Loucy (cell line): Measurements from ENCODE around the gene KISS1.

Experiments used
- H2AFZ ChIP-seq: fragments of 200-600 bp; sonication (generic); 2 replicates; pipeline ENCODE4 v1.6.0; 2016; ENCODE audit warnings: antibody characterized with exemption, mild to moderate bottlenecking, low read length, moderate library complexity
- H3F3A ChIP-seq: fragments of 200-600 bp; 2 replicates; pipeline ENCODE4 v1.6.0; 2016; ENCODE audit warnings: antibody characterized with exemption, low read depth, mild to moderate bottlenecking
- H3K27me3 ChIP-seq: fragments of 200-600 bp; sonication (generic); 2 replicates; pipeline ENCODE4 v1.6.1; 2014; ENCODE audit warnings: low read length, mild to moderate bottlenecking; ENCODE audit not compliant: insufficient read depth, poor library complexity, severe bottlenecking
- H3K36me3 ChIP-seq: fragments of 200-600 bp; sonication (generic); 2 replicates; pipeline ENCODE4 v1.6.1; 2016; ENCODE audit warnings: low read length; ENCODE audit not compliant: insufficient read depth
- H3K4me1 ChIP-seq: fragments of 200-600 bp; sonication (generic); 2 replicates; pipeline ENCODE4 v1.5.1; 2014; ENCODE audit warnings: low read length, mild to moderate bottlenecking; ENCODE audit not compliant: insufficient read depth, poor library complexity, severe bottlenecking
- H3K4me2 ChIP-seq: fragments of 200-600 bp; sonication (generic); 2 replicates; pipeline ENCODE4 v1.6.0; 2014; ENCODE audit warnings: antibody characterized with exemption, low read length, low read depth, mild to moderate bottlenecking; ENCODE audit not compliant: poor library complexity, severe bottlenecking
- H3K4me3 ChIP-seq: fragments of 200-600 bp; sonication (generic); 2 replicates; pipeline ENCODE4 v1.5.1; 2014; ENCODE audit warnings: low read length, mild to moderate bottlenecking, mixed read lengths; ENCODE audit not compliant: poor library complexity, severe bottlenecking
- H3K79me2 ChIP-seq: fragments of 200-600 bp; sonication (generic); 2 replicates; pipeline ENCODE4 v1.6.1; 2014; ENCODE audit warnings: low read length; ENCODE audit not compliant: insufficient read depth
- H3K9ac ChIP-seq: fragments of 200-600 bp; sonication (generic); 2 replicates; pipeline ENCODE4 v1.6.0; 2014; ENCODE audit warnings: mild to moderate bottlenecking, low read depth, low read length, moderate library complexity; ENCODE audit not compliant: poor library complexity, severe bottlenecking
- H3K9me2 ChIP-seq: fragments of 200-600 bp; sonication (generic); replicated peaks from 2 replicates; pipeline ENCODE4 v1.6.1; 2016; ENCODE audit warnings: low read depth, low read length, mixed read lengths
- H3K9me3 ChIP-seq: fragments of 200-600 bp; sonication (generic); 2 replicates; pipeline ENCODE4 v1.6.1; 2014; ENCODE audit warnings: mild to moderate bottlenecking, antibody characterized with exemption, low read length, low read depth; ENCODE audit not compliant: insufficient read depth
- H4K20me1 ChIP-seq: fragments of 200-600 bp; sonication (generic); 2 replicates; pipeline ENCODE4 v1.6.0; 2014; ENCODE audit warnings: antibody characterized with exemption, low read length, mild to moderate bottlenecking; ENCODE audit not compliant: insufficient read depth, poor library complexity, severe bottlenecking
- CTCF ChIP-seq: fragments of 200-600 bp; sonication (generic); conservative IDR thresholded peaks from 2 replicates; pipeline ENCODE4 v1.5.1; 2014; ENCODE audit warnings: mild to moderate bottlenecking, antibody characterized with exemption, low read length
- EZH2phosphoT487 ChIP-seq: fragments of 200-600 bp; IDR thresholded peaks from 2 replicates; pipeline ENCODE4 v1.6.1; 2018; ENCODE audit warnings: antibody characterized with exemption, mild to moderate bottlenecking, moderate library complexity, borderline replicate concordance

KISS1 gene

DNA sequence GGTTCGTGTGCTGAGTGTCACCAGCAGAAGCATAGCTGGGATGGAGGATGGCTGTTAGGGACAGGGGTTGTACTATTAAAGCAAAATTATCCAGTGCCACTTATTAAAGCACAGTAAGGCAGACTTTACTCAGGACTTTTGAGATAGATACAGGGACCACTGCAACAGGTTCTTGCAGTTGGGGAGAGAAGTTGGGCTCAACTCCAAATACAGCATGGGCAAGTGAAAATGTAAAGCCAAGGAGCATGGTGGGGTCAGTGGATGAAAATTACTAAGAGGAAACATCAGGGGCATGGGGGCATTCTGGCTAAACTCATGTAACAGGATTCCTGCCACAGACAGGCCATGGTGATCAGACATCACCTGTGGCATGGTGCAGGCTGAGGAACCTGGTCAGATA lies 15.2 kb downstream of the KISS1 start:
- Histone ChIP-seq H3K36me3 (no peaks in the 10 kb centered on the region), H3K4me3 (no peak overlapping the region), H3F3A (no peaks in the 10 kb centered on the region), H3K4me1 (peaks cover 7% of the 10 kb centered on the region), H4K20me1 (no peaks in the 10 kb centered on the region), H3K9ac (no peak overlapping the region), H3K27me3 (no peaks in the 10 kb centered on the region), H3K9me3 (no peaks in the 10 kb centered on the region), H3K9me2 (no peaks in the 10 kb centered on the region), H3K79me2 (no peaks in the 10 kb centered on the region), H3K4me2 (no peak overlapping the region), H2AFZ (no peak overlapping the region)
- no peak for TF ChIP-seq EZH2phosphoT487
- no peak for TF ChIP-seq CTCF

GRCh38 chr1:204180133-204180532 lies 16.2 kb downstream of the KISS1 start:
- Histone ChIP-seq H3K4me2 (no peak overlapping the region), H3K9me3 (no peaks in the 10 kb centered on the region), H4K20me1 (no peaks in the 10 kb centered on the region), H3K4me1 (peaks cover 7% of the 10 kb centered on the region), H3K9me2 (no peaks in the 10 kb centered on the region), H3F3A (no peaks in the 10 kb centered on the region), H3K27me3 (no peaks in the 10 kb centered on the region), H3K4me3 (no peak overlapping the region), H2AFZ (no peak overlapping the region), H3K36me3 (no peaks in the 10 kb centered on the region), H3K9ac (no peak overlapping the region), H3K79me2 (no peaks in the 10 kb centered on the region)
- no peak for TF ChIP-seq EZH2phosphoT487
- no peak for TF ChIP-seq CTCF

DNA sequence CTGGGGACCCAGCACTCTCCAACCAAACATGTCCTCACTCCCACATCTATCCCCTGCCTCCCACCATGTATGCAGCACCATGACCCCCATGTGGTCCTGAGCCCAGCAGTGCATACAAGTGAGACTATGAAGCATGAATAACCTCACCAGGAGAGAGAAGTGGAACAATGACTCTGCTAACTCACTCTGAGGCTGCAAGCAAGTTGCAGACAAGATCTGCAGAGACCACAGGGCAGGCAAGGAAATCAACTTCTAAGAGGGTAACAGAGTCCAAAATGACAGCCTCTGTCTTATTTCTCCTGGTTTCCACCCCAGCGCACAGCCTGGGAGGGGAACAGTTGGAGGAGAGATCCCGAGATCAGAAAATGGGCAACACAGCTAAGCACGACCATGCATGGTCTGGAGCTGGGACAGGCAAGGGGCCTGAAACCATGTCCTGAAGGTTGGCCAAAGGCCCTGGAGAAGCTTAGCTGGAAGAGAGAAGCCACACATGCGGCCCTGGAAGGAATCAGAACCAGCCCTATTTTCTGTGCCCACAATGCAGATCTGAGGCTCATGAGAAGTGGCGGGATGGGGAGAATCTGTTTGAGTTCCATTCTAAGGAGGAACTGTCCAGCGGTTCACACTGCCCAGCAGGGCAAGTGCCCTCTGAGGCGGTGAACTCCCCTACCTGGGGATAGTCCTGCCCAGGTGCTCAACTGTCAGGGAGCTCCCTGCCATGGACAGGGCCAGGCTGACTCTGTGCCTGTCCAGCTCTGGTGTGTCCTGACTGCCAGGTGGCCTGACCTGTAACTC lies 17.6 kb downstream of the KISS1 start:
- Histone ChIP-seq H2AFZ (no peak overlapping the region), H3K4me3 (no peak overlapping the region), H3K27me3 (no peaks in the 10 kb centered on the region), H4K20me1 (no peaks in the 10 kb centered on the region), H3F3A (no peaks in the 10 kb centered on the region), H3K36me3 (no peaks in the 10 kb centered on the region), H3K9ac (no peak overlapping the region), H3K9me3 (no peaks in the 10 kb centered on the region), H3K9me2 (no peaks in the 10 kb centered on the region), H3K79me2 (no peaks in the 10 kb centered on the region), H3K4me1 (peaks cover 7% of the 10 kb centered on the region), H3K4me2 (no peak overlapping the region)
- TF ChIP-seq EZH2phosphoT487 (no peak), CTCF (no peak)
